ENCODE measurements around the gene HGF. TPM values are rescaled to one million over a fixed set of nuclear protein-coding genes. Genes with fewer than 3 reads are reported as not detected.

The HGF gene
- total RNA-seq, 1 experiment from 2014 or later, result 0.72 TPM

GRCh38 chr7:81767926-81768325, 1.9 kb downstream of the HGF start:
- Mint-ChIP-seq H3K27ac (no peak overlapping the region), H3K4me3 (no peak overlapping the region), H3K4me1 (peaks cover 19% of the 10 kb centered on the region), H3K27me3 (ENCODE audit: low read depth) (peaks cover 12% of the 10 kb centered on the region), H3K36me3 (no peaks in the 10 kb centered on the region), H3K9me3 (no peaks in the 10 kb centered on the region)
- ChIA-PET CTCF (interaction anchor here (1.2 kb wide), 1 partner anchor 8 kb away, joined by 3 read pairs; no protein-coding TSS in a partner anchor), POLR2A (no interaction called here)
- TF ChIP-seq MXD4 (CRISPR knock-in tag; IDR thresholded peaks at IDR 0.05; ENCODE audit: borderline replicate concordance), result no peak
- TF ChIP-seq CREM (CRISPR knock-in tag; IDR thresholded peaks at IDR 0.05), result no peak
- no peak for TF ChIP-seq ZBTB43 (CRISPR knock-in tag; IDR thresholded peaks at IDR 0.05)
- no peak for ATAC-seq
- no peak for DNase-seq (ENCODE audit: low spot score)

GRCh38 chr7:81761821-81762220, 8.0 kb downstream of the HGF start:
- no peak for TF ChIP-seq EMX1 (CRISPR knock-in tag; IDR thresholded peaks at IDR 0.05)
- no peak for TF ChIP-seq ERG (CRISPR knock-in tag; IDR thresholded peaks at IDR 0.05)
- TF ChIP-seq ZNF423 (CRISPR knock-in tag; IDR thresholded peaks at IDR 0.05), result peak; percentile 62; the same call in 1 of the 2 replicates
- TF ChIP-seq E2F1 (CRISPR knock-in tag; IDR thresholded peaks at IDR 0.05), result no peak
- TF ChIP-seq ZNF425 (CRISPR knock-in tag; conservative IDR thresholded peaks at IDR 0.05), result no peak
- Mint-ChIP-seq H3K9me3 (peaks cover 4% of the 10 kb centered on the region), H3K27ac (no peak overlapping the region), H3K4me3 (no peak overlapping the region), H3K27me3 (ENCODE audit: low read depth) (no peaks in the 10 kb centered on the region), H3K36me3 (0 out of 2 replicates have a peak, but pooled peaks cover 2% of the 10 kb centered on the region), H3K4me1 (peaks cover 22% of the 10 kb centered on the region)
- ChIA-PET CTCF (interaction anchor here (0.5 kb wide), 1 partner anchor 281 kb away, joined by 4 read pairs; no protein-coding TSS in a partner anchor), POLR2A (no interaction called here)
- peak; percentile 47 for DNase-seq (ENCODE audit: low spot score)
- ATAC-seq, result peak; percentile 99

GRCh38 chr7:81761031-81761430, 8.8 kb downstream of the HGF start:
- no peak overlapping the region for H3K4me3 Mint-ChIP-seq
- H3K4me1 Mint-ChIP-seq, result peaks cover 22% of the 10 kb centered on the region
- TF ChIP-seq ZBTB21 (CRISPR knock-in tag; IDR thresholded peaks at IDR 0.05; ENCODE audit: borderline replicate concordance), result no peak
- no peak for TF ChIP-seq RELA (CRISPR knock-in tag; IDR thresholded peaks at IDR 0.05; ENCODE audit: borderline replicate concordance)
- no peak for TF ChIP-seq STAT6 (CRISPR knock-in tag; conservative IDR thresholded peaks at IDR 0.05; ENCODE audit: low read depth)
- 0 out of 2 replicates have a peak, but pooled peaks cover 2% of the 10 kb centered on the region for H3K36me3 Mint-ChIP-seq
- ChIA-PET POLR2A (no interaction called here), CTCF (no interaction called here)
- ATAC-seq (no peak), DNase-seq (ENCODE audit: low spot score) (no peak)
- H3K9me3 Mint-ChIP-seq, result peaks cover 4% of the 10 kb centered on the region
- no peak overlapping the region for H3K27ac Mint-ChIP-seq
- H3K27me3 Mint-ChIP-seq (ENCODE audit: low read depth), result no peaks in the 10 kb centered on the region
